ENCODE results near the gene EDN2. TPM values are rescaled to one million over a fixed set of nuclear protein-coding genes. Genes with fewer than 3 reads are reported as not detected.

EDN2 gene
- not detected for polyA plus RNA-seq (2013)

DNA sequence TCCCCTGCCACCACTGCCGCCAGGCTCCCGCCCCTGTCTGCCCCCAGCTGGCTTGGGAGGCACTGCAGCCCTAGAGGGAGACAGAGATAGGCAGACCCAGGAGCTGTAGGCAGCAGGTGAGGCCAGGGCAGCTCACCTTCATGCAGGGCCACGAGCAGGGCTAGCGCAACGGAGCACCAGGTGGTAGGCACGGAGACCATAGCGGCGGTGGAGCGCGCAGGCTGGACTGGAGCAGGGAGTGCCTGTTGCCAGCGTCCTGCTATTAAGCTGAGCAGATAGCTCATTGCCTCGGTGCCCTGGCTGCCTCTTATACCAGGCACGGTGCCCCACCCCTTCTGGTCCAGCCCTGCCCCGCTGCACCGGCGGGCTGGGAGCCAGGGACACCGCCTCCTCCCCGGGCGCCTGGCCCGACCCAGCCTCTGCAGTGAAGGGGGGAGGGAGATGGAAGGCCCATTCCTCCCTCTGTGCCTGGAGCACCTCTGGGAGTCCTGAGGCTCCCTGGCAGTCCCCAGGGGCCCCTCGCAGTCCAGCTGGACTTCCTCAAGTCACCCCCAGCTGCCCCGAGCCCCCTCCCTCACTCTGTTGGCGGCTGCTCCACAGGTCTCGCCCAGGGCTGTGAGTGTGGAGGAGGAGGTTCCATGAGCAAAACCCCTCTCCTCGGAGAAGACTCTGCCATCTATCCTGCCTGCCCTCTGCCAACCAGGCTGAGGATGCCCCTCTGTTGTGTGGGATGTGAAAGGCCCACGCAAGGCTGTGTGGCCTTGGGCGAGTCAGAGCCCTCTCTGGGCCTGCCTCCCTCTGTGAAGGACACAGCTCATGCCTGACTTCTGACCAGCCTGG lies at the start of gene EDN2:
Gene EDN2, minus strand, starts transcription at position 282 of the 840 bp plus-strand sequence. Its CDS starts 82 bp downstream, at position 200.
- Histone ChIP-seq H3K27ac (ENCODE audit: insufficient read depth in 1 of 2, low read depth in 1 of 2, low read length in 2 of 2, poor library complexity in 1 of 2, severe bottlenecking in 2 of 2) (no peak within 1 kb of the TSS), H3K4me3 (ENCODE audit: control insufficient read depth in 1 of 7, extremely low read depth in 1 of 7, insufficient read depth in 4 of 7, low read depth in 2 of 7, low read length in 6 of 7) (no peak within 1 kb of the TSS), H3K9me3 (ENCODE audit: control extremely low read depth in 1 of 5, control insufficient read depth in 4 of 5, insufficient read depth in 2 of 5, low read depth in 1 of 5, low read length in 4 of 5) (no peaks in the 10 kb centered on the region), H3K4me1 (ENCODE audit: control extremely low read depth in 1 of 4, control insufficient read depth in 4 of 4, insufficient read depth in 4 of 4, low read length in 3 of 4) (peaks cover 0 to 9% (median 5%) of the 10 kb centered on the region in 4 experiments), H3K36me3 (ENCODE audit: control insufficient read depth in 4 of 4, insufficient read depth in 4 of 4, low read length in 3 of 4) (no peaks in the 10 kb centered on the region), H3K27me3 (replicated peaks in 2 of 5; ENCODE audit: control insufficient read depth in 4 of 5, insufficient read depth in 5 of 5, low read length in 4 of 5) (peaks cover 0 to 17% (median 6%) of the 10 kb centered on the region in 5 experiments)
- CTCF ChIA-PET: interaction anchor here (0.8 to 2.3 kb wide), 8 partner anchors 7 to 148 kb away, joined by 3 to 7 read pairs (median 3); no protein-coding TSS in a partner anchor
- DNase-seq: peak; percentile 24 to 55 (median 51)
- POLR2A ChIA-PET: no interaction called here
- WGBS (ENCODE audit: insufficient coverage): 65% methylated on average over 19 of the region's 27 CpGs

- WGBS (ENCODE audit: insufficient coverage): 97% methylated on average over 5 of the region's 5 CpGs
- POLR2A ChIA-PET: no interaction called here
- DNase-seq: no peak
- H3K4me1 ChIP-seq (ENCODE audit: control extremely low read depth in 1 of 4, control insufficient read depth in 4 of 4, insufficient read depth in 4 of 4, low read length in 3 of 4): no peaks in the 10 kb centered on the region
- H3K27ac ChIP-seq (ENCODE audit: insufficient read depth in 1 of 2, low read depth in 1 of 2, low read length in 2 of 2, poor library complexity in 1 of 2, severe bottlenecking in 2 of 2): no peak overlapping the region
- CTCF ChIA-PET: interaction anchor here (1.5 kb wide), 1 partner anchor 219 kb away, joined by 3 read pairs; no protein-coding TSS in a partner anchor
- H3K4me3 ChIP-seq (ENCODE audit: control insufficient read depth in 1 of 7, extremely low read depth in 1 of 7, insufficient read depth in 4 of 7, low read depth in 2 of 7, low read length in 6 of 7): no peak overlapping the region
- no peaks in the 10 kb centered on the region for H3K9me3 ChIP-seq (ENCODE audit: control extremely low read depth in 1 of 5, control insufficient read depth in 4 of 5, insufficient read depth in 2 of 5, low read depth in 1 of 5, low read length in 4 of 5)
- H3K27me3 ChIP-seq (replicated peaks in 2 of 5; ENCODE audit: control insufficient read depth in 4 of 5, insufficient read depth in 5 of 5, low read length in 4 of 5): no peaks in the 10 kb centered on the region
- no peaks in the 10 kb centered on the region for H3K36me3 ChIP-seq (ENCODE audit: control insufficient read depth in 4 of 4, insufficient read depth in 4 of 4, low read length in 3 of 4)
Measured at GRCh38 chr1:41533731-41534080, 49.2 kb upstream of the EDN2 start.

DNA sequence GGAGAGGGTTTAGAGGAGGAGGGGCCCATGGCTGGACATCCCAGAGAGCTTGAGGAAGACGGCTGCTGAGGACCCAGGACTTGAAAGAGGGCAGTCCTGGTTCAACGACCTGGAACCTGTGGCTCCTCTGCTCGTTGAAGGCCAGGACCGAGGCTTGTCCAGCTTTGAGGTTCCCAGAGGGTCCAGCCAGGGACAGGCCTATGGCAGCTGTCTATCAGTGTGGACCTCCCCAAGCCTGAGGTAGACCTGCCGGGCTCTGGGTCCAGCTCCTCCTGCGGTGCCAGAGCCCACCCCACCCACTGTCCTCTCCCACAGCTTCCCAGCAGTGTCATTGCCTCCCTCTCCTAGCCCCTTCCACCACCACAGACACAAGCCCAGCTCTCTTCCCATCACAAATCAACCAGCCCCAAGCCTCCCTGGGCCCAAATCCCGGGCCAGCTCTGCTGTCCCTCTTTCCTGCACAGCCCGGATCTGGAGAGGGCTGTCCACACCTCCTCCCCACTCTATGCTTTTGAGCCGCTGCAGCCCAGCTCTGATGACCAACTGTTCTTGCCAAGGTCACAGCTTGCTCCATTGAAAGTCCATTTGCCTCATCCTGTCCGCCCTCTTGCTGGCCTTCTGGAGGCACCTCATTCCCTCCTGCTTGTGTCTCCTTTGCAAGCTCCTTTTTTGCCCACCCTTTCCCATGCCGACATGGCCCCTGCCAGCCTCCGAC lies 48.7 kb upstream of the EDN2 start:
- CTCF ChIA-PET: interaction anchor here (1.5 kb wide), 1 partner anchor 219 kb away, joined by 3 read pairs; no protein-coding TSS in a partner anchor
- POLR2A ChIA-PET: no interaction called here
- no peak for DNase-seq
- 94% methylated on average over 12 of the region's 12 CpGs for WGBS (ENCODE audit: insufficient coverage)
- Histone ChIP-seq H3K36me3 (ENCODE audit: control insufficient read depth in 4 of 4, insufficient read depth in 4 of 4, low read length in 3 of 4) (no peaks in the 10 kb centered on the region), H3K9me3 (ENCODE audit: control extremely low read depth in 1 of 5, control insufficient read depth in 4 of 5, insufficient read depth in 2 of 5, low read depth in 1 of 5, low read length in 4 of 5) (no peaks in the 10 kb centered on the region), H3K27ac (ENCODE audit: insufficient read depth in 1 of 2, low read depth in 1 of 2, low read length in 2 of 2, poor library complexity in 1 of 2, severe bottlenecking in 2 of 2) (no peak overlapping the region), H3K4me3 (ENCODE audit: control insufficient read depth in 1 of 7, extremely low read depth in 1 of 7, insufficient read depth in 4 of 7, low read depth in 2 of 7, low read length in 6 of 7) (no peak overlapping the region), H3K4me1 (ENCODE audit: control extremely low read depth in 1 of 4, control insufficient read depth in 4 of 4, insufficient read depth in 4 of 4, low read length in 3 of 4) (no peaks in the 10 kb centered on the region), H3K27me3 (replicated peaks in 2 of 5; ENCODE audit: control insufficient read depth in 4 of 5, insufficient read depth in 5 of 5, low read length in 4 of 5) (no peaks in the 10 kb centered on the region)

- ChIA-PET CTCF (no interaction called here), POLR2A (no interaction called here)
- Histone ChIP-seq H3K27me3 (replicated peaks in 2 of 5; ENCODE audit: control insufficient read depth in 4 of 5, insufficient read depth in 5 of 5, low read length in 4 of 5) (no peaks in the 10 kb centered on the region), H3K36me3 (ENCODE audit: control insufficient read depth in 4 of 4, insufficient read depth in 4 of 4, low read length in 3 of 4) (no peaks in the 10 kb centered on the region), H3K4me1 (ENCODE audit: control extremely low read depth in 1 of 4, control insufficient read depth in 4 of 4, insufficient read depth in 4 of 4, low read length in 3 of 4) (no peaks in the 10 kb centered on the region), H3K4me3 (ENCODE audit: control insufficient read depth in 1 of 7, extremely low read depth in 1 of 7, insufficient read depth in 4 of 7, low read depth in 2 of 7, low read length in 6 of 7) (no peak overlapping the region), H3K9me3 (ENCODE audit: control extremely low read depth in 1 of 5, control insufficient read depth in 4 of 5, insufficient read depth in 2 of 5, low read depth in 1 of 5, low read length in 4 of 5) (no peaks in the 10 kb centered on the region), H3K27ac (ENCODE audit: insufficient read depth in 1 of 2, low read depth in 1 of 2, low read length in 2 of 2, poor library complexity in 1 of 2, severe bottlenecking in 2 of 2) (no peak overlapping the region)
- 98% methylated on average over 4 of the region's 8 CpGs for WGBS (ENCODE audit: insufficient coverage)
- DNase-seq: no peak
Measured at GRCh38 chr1:41532206-41532975, 47.9 kb upstream of the EDN2 start.

DNA sequence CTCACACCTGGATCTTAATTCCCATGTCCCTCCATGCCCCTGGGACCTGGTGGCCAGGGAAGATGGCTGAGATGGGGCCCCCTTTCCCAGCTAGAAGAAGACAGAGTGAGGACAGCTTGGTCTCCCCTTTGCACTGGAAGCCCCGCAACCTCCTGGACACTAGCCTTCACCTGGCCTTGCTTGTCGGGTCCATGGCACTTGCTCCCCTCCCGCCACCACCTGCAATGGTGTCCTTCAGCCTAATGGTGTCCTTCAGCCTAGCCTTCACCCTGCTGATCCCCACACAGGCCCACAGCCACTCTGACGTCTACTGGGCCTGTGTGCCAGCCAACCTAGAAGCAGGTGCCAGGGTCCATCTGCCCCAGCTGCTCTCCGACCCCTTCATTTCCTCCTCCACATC lies 45.9 kb upstream of the EDN2 start:
- H3K36me3 ChIP-seq (ENCODE audit: control insufficient read depth in 4 of 4, insufficient read depth in 4 of 4, low read length in 3 of 4): no peaks in the 10 kb centered on the region
- ChIA-PET POLR2A (no interaction called here), CTCF (no interaction called here)
- H3K27me3 ChIP-seq (replicated peaks in 2 of 5; ENCODE audit: control insufficient read depth in 4 of 5, insufficient read depth in 5 of 5, low read length in 4 of 5): no peaks in the 10 kb centered on the region
- no peak for DNase-seq
- no peak overlapping the region for H3K4me3 ChIP-seq (ENCODE audit: control insufficient read depth in 1 of 7, extremely low read depth in 1 of 7, insufficient read depth in 4 of 7, low read depth in 2 of 7, low read length in 6 of 7)
- no peak overlapping the region for H3K27ac ChIP-seq (ENCODE audit: insufficient read depth in 1 of 2, low read depth in 1 of 2, low read length in 2 of 2, poor library complexity in 1 of 2, severe bottlenecking in 2 of 2)
- no peaks in the 10 kb centered on the region for H3K4me1 ChIP-seq (ENCODE audit: control extremely low read depth in 1 of 4, control insufficient read depth in 4 of 4, insufficient read depth in 4 of 4, low read length in 3 of 4)
- 94% methylated on average over 3 of the region's 5 CpGs for WGBS (ENCODE audit: insufficient coverage)
- H3K9me3 ChIP-seq (ENCODE audit: control extremely low read depth in 1 of 5, control insufficient read depth in 4 of 5, insufficient read depth in 2 of 5, low read depth in 1 of 5, low read length in 4 of 5): no peaks in the 10 kb centered on the region

DNA sequence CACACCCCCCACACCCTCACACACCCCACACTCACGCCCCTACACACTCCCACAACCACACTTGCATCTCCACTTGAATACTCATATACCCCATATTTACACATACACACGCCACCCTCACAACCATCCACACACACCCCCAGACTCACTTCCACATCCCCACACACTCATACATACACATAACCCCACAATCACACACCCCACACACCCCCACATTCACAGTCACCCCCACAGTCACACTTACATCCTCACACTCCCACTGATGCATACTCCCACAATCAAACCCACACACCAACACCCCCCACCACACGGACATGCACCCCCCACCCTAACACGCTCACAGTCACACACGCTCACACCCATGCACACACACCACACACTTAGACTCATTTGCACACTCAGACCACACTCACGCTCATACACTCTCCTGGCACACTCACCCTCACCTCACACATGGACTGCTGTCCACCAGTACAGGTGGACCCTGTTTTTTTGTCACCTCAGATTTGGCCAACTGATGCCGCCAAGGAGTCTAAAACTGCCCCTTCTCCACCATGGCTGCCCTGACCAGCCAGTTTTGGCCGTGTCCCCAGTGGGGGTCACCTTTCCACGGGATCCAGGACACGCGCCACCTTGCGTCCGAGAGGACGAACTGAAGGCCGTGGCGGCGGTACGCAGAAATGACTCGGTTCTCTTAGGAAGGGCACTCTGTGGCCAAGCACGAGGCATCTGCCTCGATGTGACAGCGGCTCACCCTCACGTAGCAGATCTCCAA lies 45.3 kb upstream of the EDN2 start:
- Histone ChIP-seq H3K4me3 (ENCODE audit: control insufficient read depth in 1 of 7, extremely low read depth in 1 of 7, insufficient read depth in 4 of 7, low read depth in 2 of 7, low read length in 6 of 7) (no peak overlapping the region), H3K27ac (ENCODE audit: insufficient read depth in 1 of 2, low read depth in 1 of 2, low read length in 2 of 2, poor library complexity in 1 of 2, severe bottlenecking in 2 of 2) (no peak overlapping the region), H3K9me3 (ENCODE audit: control extremely low read depth in 1 of 5, control insufficient read depth in 4 of 5, insufficient read depth in 2 of 5, low read depth in 1 of 5, low read length in 4 of 5) (no peaks in the 10 kb centered on the region), H3K36me3 (ENCODE audit: control insufficient read depth in 4 of 4, insufficient read depth in 4 of 4, low read length in 3 of 4) (no peaks in the 10 kb centered on the region), H3K27me3 (replicated peaks in 2 of 5; ENCODE audit: control insufficient read depth in 4 of 5, insufficient read depth in 5 of 5, low read length in 4 of 5) (no peaks in the 10 kb centered on the region), H3K4me1 (ENCODE audit: control extremely low read depth in 1 of 4, control insufficient read depth in 4 of 4, insufficient read depth in 4 of 4, low read length in 3 of 4) (no peaks in the 10 kb centered on the region)
- 99% methylated on average over 21 of the region's 23 CpGs for WGBS (ENCODE audit: insufficient coverage)
- DNase-seq: no peak
- POLR2A ChIA-PET: no interaction called here
- CTCF ChIA-PET: no interaction called here

Data from common myeloid progenitor, CD34-positive (primary cell).